Mucosa of rectum (tissue), 2 donors: Measurements from ENCODE around the gene RUNX3.

ENCODE experiments used
- H3K27ac ChIP-seq, 2 donors: one replicate each; pipeline ENCODE4 v1.7.0; 2013; ENCODE audit warnings: inconsistent platforms in 2 of 2, low read depth in 2 of 2, low read length in 2 of 2
- H3K27me3 ChIP-seq, 2 donors: one replicate each; pipeline ENCODE4 v1.7.0; 2013; ENCODE audit warnings: low read length in 2 of 2; ENCODE audit not compliant: control insufficient read depth in 2 of 2, insufficient read depth in 2 of 2
- H3K36me3 ChIP-seq, 2 donors: one replicate each; pipeline ENCODE4 v1.7.0; 2013; ENCODE audit warnings: low read length in 2 of 2; ENCODE audit not compliant: control insufficient read depth in 2 of 2, insufficient read depth in 2 of 2
- H3K4me1 ChIP-seq, 2 donors: one replicate each; pipeline ENCODE4 v1.7.0; 2013; ENCODE audit warnings: low read length in 2 of 2, mild to moderate bottlenecking in 1 of 2; ENCODE audit not compliant: control insufficient read depth in 2 of 2, insufficient read depth in 2 of 2
- H3K4me3 ChIP-seq, 2 donors: one replicate each; pipeline ENCODE4 v1.7.0; 2013; ENCODE audit warnings: low read length in 2 of 2
- H3K9ac ChIP-seq, 2 donors: one replicate each; pipeline ENCODE4 v1.7.0; 2013; ENCODE audit warnings: low read length in 2 of 2, low read depth in 1 of 2, mild to moderate bottlenecking in 1 of 2
- H3K9me3 ChIP-seq, 2 donors: one replicate each; pipeline ENCODE4 v1.7.0; 2013; ENCODE audit warnings: low read length in 2 of 2; ENCODE audit not compliant: control insufficient read depth in 2 of 2
- donor health status: healthy.
- donor health status: Normal muscosa, but diverticular disease.

The RUNX3 gene

DNA sequence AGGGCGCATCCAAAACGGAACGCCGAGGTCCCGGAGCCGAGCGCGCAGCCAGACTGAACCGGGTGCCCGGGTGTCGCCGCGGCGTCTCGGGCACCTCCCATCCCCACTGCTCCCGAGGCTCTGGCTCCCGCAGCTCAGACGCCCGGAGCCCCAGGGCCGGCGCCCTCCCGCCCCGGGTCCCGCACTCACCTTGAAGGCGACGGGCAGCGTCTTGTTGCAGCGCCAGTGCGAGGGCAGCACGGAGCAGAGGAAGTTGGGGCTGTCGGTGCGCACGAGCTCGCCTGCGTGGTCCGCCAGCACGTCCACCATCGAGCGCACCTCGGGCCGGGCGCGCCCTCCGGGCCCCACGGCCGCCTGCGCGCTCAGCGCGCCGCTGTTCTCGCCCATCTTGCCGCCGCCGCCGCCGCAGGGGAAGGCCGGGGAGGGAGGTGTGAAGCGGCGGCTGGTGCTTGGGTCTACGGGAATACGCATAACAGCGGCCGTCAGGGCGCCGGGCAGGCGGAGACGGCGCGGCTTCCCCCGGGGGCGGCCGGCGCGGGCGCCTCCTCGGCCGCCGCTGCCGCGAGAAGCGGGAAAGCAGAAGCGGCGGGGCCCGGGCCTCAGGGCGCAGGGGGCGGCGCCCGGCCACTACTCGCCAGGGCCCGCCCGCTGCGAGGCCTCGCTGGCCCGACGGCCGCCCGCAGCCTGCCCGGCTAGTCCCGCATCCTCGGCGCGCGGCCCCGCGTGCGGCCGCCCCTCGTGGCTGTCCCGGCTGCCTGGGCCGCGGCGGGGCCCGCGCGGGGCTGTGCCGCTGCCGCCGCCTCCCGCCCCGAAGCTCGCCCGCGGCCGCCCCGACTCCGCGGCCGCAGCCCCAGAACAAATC is 447 bp downstream of the RUNX3 start:
- Histone ChIP-seq H3K27me3 (peaks cover 69 to 89% of the 10 kb centered on the region in 2 donors), H3K27ac (peak overlapping the region; percentile 58 to 85)

DNA sequence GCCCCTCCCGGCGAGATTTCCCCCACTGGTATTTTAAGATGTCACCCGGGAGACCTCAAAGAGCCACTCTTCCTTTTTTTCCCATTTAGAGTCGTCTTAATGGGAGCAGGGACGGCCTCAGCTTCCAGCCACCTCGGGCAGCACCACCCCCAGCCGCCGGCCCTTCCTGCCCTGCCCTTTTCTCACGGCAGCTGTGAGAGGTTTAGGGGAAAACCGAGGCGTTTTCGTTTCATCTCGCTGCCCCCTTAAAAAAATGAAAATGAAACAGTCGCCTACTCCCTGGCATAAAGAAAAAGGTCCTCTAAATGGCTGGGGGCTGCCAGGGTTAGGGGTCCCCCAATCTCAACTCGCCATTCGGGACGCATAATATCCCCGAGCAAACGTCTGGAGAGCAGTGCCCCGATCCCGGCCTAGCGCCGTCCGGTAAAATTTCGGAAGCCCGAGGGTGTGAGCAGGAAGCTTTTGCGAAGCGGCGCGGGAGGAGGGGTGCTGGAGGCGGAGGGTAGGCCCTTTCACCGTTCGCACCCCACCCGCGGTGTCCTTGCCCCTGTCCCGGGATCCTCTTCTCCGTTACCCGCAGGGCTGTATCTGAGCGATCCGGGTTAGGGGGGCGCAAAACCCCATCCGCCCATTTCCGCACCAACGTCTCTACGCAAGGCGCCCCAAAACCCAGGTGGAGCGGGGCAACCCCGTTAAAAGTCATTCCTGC is 1.2 kb downstream of the RUNX3 start:
- Histone ChIP-seq H3K9me3 (no peaks in the 10 kb centered on the region), H3K9ac (peak overlapping the region; percentile 57 to 63), H3K36me3 (no peaks in the 10 kb centered on the region), H3K4me1 (peaks cover 16 to 26% of the 10 kb centered on the region in 2 donors), H3K27me3 (peaks cover 64 to 85% of the 10 kb centered on the region in 2 donors), H3K27ac (peak overlapping the region; percentile 58 to 85), H3K4me3 (peak overlapping the region; percentile 58 to 67)

More for the DNA sequence above, 447 bp downstream of the RUNX3 start:
- H3K4me3 ChIP-seq, result peak overlapping the region; percentile 58 to 67
- no peaks in the 10 kb centered on the region for H3K36me3 ChIP-seq
- H3K4me1 ChIP-seq, result peaks cover 16 to 26% of the 10 kb centered on the region in 2 donors
- H3K9me3 ChIP-seq, result no peaks in the 10 kb centered on the region
- peak overlapping the region; percentile 57 to 63 for H3K9ac ChIP-seq

DNA sequence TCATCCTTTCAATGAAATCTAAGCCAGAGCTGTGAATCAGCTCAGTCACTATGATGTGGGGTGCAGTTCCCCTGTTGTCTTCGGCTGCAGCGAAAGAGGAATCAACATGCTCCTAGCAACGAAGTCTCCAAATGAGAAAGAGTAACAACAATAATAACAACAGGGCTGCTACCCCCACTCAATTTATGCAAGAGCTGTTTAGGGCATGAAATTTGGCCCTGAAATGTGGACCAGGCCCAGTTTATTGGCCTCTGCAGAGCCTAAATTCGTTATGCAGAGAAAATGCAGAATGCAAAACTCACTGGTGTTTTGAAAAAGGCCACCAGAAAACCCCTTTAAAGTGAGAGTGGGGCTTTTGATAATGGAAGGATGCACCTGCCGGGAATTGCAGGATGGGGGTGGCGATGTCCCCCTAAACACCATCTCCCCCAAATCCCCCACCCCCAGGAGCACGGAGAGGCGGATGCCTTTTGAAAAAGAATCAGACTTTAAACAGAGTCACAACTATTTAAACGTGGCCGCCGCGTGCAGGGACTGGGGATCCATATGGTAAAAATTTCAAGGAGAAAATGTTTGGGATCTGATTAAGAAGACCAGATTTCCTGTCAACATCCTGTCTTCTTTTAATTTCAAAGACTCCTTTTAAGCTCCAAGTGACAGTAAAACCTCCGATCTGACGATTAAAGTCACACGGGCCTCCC is 1.9 kb downstream of the RUNX3 start:
- H3K4me1 ChIP-seq, result peaks cover 16 to 26% of the 10 kb centered on the region in 2 donors
- peaks cover 0 to 3% of the 10 kb centered on the region in 2 donors for H3K36me3 ChIP-seq
- peaks cover 61 to 78% of the 10 kb centered on the region in 2 donors for H3K27me3 ChIP-seq
- H3K9me3 ChIP-seq, result no peaks in the 10 kb centered on the region
- peak overlapping the region in 1 of 2 donors; percentile 85 for H3K27ac ChIP-seq
- H3K4me3 ChIP-seq, result peak overlapping the region; percentile 58 to 67
- H3K9ac ChIP-seq, result peak overlapping the region; percentile 57 to 63

DNA sequence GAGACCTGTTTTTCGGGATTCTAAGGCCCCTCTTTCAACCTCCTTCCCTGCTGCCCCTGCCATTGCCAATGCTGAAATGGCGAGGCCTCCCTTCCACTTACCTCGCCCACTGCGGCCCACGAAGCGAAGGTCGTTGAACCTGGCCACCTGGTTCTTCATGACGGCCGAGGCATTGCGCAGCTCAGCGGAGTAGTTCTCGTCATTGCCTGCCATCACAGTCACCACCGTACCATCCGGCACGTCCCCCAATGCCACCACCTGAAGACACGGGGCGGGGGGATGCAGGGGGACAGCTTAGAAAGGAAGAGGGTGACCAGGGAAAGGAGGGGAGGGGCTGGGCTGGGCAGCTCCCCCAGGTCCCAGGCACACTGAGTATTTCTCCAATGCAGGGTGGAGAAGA is 2.6 kb downstream of the RUNX3 start:
- Histone ChIP-seq H3K4me1 (peaks cover 16 to 23% of the 10 kb centered on the region in 2 donors), H3K27me3 (peaks cover 55 to 72% of the 10 kb centered on the region in 2 donors), H3K36me3 (peaks cover 0 to 3% of the 10 kb centered on the region in 2 donors), H3K9me3 (no peaks in the 10 kb centered on the region), H3K27ac (peak overlapping the region in 1 of 2 donors; percentile 32), H3K9ac (peak overlapping the region; percentile 26 to 27), H3K4me3 (peak overlapping the region in 1 of 2 donors; percentile 67)

DNA sequence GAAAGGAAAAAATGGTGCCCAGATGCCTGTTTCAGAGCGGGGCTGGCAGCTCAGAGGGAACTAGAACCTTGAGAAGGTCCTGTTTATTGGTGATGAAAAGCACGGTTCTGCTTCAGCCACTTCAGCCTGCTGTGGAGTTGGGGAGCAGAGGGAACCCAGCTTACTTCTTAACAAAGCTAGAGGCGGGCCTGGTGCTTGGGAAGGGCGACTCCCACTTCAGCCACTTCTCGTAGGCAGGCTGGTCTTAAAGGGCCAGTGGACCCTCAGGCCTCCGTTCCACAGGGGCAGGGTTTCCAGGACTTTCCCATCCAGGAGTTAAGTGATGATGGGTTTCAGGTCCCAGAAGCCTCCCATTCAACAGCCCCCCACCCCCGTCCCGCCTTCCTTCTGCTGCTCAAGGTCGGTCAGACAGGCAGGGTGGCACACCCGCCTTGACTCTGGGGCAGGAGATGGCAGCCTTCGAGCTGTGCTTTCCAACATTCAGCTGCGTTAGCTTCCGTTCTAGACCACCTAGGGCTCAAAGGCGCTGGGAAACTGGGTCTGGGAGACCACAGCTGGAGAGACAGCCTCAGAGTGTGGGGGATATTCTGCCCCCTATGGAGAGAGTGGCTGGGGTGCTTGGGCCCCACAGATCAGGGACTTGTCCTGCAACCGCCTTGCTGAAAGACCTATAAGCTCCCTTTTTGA is 3.4 kb downstream of the RUNX3 start:
- peaks cover 0 to 3% of the 10 kb centered on the region in 2 donors for H3K36me3 ChIP-seq
- H3K9me3 ChIP-seq, result no peaks in the 10 kb centered on the region
- peak overlapping the region in 1 of 2 donors; percentile 27 for H3K9ac ChIP-seq
- H3K4me1 ChIP-seq, result peaks cover 13 to 19% of the 10 kb centered on the region in 2 donors
- no peak overlapping the region for H3K27ac ChIP-seq
- H3K27me3 ChIP-seq, result peaks cover 54 to 67% of the 10 kb centered on the region in 2 donors
- H3K4me3 ChIP-seq, result peak overlapping the region in 1 of 2 donors; percentile 1

DNA sequence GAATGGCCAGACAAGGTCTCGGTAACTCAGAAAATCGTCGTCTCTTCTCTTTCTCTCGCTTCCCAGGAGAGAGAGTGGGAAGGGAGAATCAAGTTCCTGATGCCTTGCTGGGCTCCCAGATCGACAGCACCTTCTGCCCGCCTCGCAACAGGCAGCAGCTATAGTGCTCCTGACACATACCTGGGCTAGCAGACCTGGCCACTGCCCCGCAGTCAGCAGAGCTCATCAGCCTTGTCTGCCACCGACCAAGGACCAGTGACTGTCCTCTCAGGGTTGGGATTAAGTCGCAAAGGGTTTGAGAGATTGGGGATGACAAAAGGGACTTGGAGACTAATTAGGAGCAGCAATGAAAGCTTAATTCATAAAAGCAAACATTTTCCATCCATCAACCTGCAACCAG is 4.1 kb downstream of the RUNX3 start:
- H3K9ac ChIP-seq, result no peak overlapping the region
- H3K4me1 ChIP-seq, result peaks cover 8 to 14% of the 10 kb centered on the region in 2 donors
- H3K27ac ChIP-seq, result no peak overlapping the region
- peaks cover 0 to 3% of the 10 kb centered on the region in 2 donors for H3K36me3 ChIP-seq
- H3K9me3 ChIP-seq, result no peaks in the 10 kb centered on the region
- H3K27me3 ChIP-seq, result peaks cover 48 to 59% of the 10 kb centered on the region in 2 donors
- H3K4me3 ChIP-seq, result no peak overlapping the region

DNA sequence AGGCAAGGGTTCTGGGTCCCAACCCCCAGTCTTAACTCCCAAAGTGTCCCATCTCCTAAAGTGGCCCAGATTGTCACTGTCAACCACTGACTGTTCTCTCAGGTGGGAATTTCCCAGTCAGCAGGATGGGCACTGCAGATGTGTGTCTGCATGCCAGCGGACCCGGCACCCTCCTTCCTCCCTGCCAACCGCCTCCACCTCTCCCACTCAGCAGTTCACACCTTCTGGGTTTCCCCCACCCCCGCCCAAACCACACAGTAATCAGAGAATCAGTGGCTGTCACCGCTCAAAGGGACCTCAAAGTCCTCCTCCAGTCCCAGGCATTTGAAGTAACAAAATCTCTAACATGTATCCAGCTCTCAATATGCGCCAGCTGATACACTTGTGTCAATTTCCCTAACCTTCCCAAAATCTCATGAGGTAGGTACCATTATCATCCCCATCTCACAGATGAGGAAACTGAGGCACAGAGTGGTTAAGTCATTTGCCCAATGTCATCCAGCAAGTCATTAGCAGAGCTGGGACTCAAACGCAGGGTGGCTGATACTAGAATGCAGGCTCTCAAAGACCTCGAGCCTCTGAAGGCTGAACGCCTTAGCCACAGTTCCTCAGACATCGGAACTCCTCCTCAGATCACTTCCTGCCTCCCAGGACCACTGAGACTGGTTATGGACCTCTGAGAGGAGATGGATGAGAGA is 4.8 kb downstream of the RUNX3 start:
- H3K27ac ChIP-seq, result no peak overlapping the region

DNA sequence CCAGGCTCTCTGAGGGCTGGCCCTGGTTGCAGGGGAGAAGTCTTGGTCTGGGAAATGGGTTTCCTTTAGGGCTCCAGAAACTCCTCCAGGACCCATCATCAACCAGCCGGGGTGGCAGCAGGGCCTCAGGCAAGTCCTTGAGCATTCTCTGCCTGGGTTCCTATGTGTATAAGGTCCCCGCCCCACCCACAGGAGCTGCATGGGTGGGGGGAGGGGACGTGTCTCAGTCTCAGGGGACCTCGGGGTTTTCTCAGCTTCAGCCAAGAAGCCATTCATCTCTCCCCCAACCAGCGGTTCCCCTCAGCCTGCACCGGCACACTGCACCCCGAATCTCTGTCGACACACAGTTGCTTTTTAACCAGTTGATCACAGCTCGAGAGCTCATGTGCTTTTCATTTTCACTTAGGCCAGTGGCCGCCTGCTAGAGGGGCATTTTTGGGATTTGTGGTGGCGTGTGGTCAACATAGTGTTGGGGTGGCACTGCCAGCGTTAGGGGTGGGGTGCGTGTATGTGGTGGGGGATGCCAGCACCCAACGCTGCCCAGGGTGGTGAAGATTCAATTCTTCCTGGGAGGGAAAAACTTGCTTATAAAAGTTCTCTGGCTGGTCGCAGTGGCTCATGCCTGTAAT is 6.5 kb downstream of the RUNX3 start:
- Histone ChIP-seq H3K27me3 (peaks cover 39 to 45% of the 10 kb centered on the region in 2 donors), H3K4me3 (no peak overlapping the region), H3K9ac (no peak overlapping the region), H3K36me3 (peaks cover 0 to 3% of the 10 kb centered on the region in 2 donors), H3K9me3 (no peaks in the 10 kb centered on the region), H3K27ac (no peak overlapping the region), H3K4me1 (peaks cover 4 to 10% of the 10 kb centered on the region in 2 donors)

More for the DNA sequence above, 4.8 kb downstream of the RUNX3 start:
- no peak overlapping the region for H3K4me3 ChIP-seq
- peaks cover 8 to 10% of the 10 kb centered on the region in 2 donors for H3K4me1 ChIP-seq
- peaks cover 0 to 3% of the 10 kb centered on the region in 2 donors for H3K36me3 ChIP-seq
- no peaks in the 10 kb centered on the region for H3K9me3 ChIP-seq
- H3K9ac ChIP-seq, result peak overlapping the region in 1 of 2 donors; percentile 14
- H3K27me3 ChIP-seq, result peaks cover 44 to 54% of the 10 kb centered on the region in 2 donors
